HL-60/S4 treated with retinoic acid at 250 ng/mL for 4 days and 3 days (cell line): ENCODE results near the gene PDGFRA.
"Not testable (repeated sequence)": the region's sequence is repeated elsewhere in the genome, so short reads cannot be mapped to it uniquely, and the experiment has no call there.

Experiments
- in situ Hi-C: fragments of 300-500 bp; cut with MboI; formaldehyde crosslinking; loops from 2 replicates; pipeline ENCODE4 v1.7.0; 2022; ENCODE audit warnings: low sequenced_read_pairs

PDGFRA gene

DNA sequence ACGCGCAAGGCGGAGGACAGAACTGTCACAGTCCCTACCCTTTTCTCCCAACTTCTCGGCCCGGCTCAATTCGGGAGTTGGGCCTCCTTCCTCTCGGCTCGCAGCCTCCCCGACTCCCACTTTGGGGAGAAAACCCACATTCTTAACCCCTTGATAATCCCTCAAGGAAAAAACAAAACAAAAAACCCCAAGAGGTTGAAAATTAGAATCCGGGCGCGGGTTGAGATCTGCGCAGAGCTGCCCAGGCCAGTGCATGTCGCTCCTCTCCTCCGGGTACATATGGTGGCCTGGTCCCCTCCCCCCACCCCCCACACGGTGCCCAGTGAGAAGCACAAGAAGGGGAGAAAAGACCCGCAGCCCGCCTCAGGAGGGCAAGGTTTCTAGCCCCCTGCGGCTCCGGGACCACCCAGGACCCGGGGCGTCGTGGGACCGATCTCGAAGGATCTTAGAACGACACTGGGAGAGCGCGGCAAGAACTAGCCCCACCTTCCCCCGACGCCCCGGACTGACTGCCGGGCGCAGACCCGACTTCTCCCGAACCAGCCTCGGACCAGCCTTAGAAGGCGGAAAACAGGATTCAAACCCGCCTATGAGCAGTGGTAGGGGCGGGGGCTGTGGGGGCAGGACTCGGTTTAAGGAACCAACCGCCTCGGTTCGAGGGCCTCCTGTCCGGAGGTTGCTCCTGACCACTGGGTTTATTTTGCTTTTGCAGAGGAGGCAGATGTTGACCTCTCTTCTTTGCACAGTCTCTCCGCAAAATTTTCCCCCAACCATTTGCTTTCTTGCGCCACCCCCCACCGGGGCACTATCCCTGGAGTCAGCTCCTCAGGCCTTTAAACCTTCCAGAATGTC is 2.5 kb upstream of the PDGFRA start:
- in situ Hi-C loops = no loop called here

DNA sequence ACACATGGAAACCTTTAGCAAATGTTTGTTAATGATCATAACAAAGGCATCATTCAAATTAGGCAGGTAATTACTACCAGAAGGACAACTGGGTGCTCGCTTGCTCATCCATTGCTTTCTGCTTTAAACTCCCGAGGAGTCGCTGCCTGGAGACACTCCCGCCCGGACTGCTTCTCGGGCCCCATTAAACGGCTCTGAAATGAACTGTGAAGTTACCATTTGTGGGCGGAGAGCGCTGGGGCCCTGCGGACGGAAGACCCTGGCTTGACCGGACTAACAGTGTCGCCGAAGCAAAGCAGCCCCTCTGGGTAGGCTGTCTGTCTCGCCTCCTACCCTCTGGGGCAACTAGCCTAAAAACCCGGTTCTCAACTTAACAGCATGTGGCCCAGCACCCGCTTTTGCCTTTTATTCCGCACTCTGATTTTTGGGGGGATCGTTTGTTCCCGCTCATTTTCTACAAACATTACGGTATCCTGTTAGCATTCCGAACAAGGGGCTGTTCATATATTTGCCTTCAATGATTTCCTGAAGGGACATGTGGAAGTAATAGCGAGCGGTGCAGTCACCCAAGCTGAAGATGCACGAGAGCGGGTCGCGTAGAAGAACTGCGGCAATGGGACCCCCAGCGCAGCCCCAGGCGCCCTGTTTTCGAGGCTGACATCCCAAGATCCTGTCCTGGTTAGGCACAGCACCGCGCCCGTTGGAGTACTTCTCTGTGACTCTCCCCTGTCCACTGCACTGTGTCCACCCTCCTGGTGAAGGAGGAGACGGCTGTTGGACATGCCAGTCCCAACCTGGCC is 1.6 kb upstream of the PDGFRA start:
- in situ Hi-C loops = no loop called here

DNA sequence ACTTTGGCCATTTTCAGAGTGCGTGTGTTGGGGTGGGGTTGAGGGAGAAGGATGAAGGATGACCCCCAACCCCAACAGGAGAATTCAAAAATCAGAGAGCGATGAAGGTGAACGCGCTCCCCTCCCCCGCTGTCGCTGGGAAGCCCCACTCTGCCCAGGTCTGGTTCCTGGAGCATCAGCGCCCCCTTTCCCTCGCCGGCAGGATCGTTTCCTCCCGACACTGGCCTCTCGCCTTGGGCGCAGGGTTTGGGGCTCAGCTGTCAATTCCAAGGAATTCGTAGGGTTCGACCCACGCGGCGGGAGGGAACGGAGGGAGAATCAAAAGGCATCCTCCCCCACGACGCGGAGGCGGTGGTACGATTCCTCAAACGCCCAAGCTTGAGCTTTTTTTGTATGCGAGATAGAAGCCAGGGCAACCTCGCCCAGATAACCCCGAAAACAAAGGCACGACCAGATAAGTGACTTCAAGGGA is 1.0 kb upstream of the PDGFRA start:
- in situ Hi-C loops = no loop called here

DNA sequence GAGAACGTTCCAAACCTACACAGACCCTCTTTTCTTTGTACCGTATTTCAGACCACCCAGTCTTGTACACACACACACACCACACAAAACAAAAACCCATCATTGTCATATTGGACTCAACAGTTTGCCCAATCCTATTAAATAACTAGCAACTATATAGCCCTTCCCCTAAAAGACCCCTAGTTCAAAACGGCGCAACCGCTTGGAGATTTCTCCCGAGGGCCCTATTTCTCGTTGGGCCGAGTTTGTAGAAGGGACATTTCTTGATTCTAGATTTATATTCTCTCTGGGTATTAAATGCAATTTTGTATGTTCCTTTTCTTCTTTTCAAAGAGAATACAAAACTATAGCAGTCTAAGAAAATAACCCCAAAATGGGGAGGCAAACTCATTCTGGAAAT is 547 bp upstream of the PDGFRA start:
- in situ Hi-C loops = no loop called here

DNA sequence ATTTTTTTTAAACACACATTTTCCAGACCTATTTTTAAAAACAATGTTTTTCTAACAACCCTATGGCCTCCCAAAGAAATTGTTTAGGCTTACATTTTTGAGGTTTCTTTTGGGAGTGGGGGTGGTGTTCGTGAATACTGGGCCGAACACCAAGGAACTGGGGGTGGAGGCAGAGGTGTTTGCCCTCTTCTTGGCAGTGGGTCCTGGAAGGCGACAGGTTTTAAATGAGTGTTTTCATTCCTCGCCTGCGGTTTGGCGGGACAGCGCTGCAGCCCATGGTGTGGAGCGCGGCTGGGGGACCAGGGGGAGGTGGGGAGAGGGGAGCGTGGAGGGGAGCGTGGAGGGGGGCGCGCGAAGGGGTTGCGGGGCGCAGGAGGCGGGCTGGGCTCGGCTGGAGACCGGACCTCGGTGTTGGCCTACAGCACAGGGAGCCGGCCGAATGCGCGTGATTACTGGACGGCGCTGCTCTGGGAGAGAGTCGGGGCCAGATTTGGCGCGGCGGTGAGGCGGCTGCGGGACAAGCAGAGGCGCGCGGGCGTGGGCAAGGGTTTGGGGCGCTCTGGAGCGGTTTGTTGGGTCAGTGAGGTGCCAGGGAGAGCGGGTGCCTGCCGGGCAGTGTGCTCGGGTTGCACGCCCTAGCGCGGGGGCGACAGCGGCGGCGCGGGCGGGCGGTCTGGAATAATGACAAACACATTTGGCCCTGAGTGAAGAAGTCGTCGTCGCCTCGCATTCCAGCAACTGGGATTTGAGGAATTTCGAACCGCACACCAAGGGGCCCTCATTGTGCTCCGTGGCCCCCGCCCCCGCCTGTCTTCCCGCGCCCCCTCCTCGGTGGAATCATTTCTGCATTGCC is 764 bp downstream of the PDGFRA start:
- in situ Hi-C loops = no loop called here

- in situ Hi-C loops = no loop called here
Measured at GRCh38 chr4:54230484-54231418, 1.7 kb downstream of the PDGFRA start.

GRCh38 chr4:54231419-54231767 is 2.3 kb downstream of the PDGFRA start:
- in situ Hi-C loops = no loop called here

GRCh38 chr4:54231768-54232688 is 2.9 kb downstream of the PDGFRA start:
- in situ Hi-C loops = no loop called here

- in situ Hi-C loops = no loop called here
Measured at GRCh38 chr4:54233277-54233696, 4.2 kb downstream of the PDGFRA start.

DNA sequence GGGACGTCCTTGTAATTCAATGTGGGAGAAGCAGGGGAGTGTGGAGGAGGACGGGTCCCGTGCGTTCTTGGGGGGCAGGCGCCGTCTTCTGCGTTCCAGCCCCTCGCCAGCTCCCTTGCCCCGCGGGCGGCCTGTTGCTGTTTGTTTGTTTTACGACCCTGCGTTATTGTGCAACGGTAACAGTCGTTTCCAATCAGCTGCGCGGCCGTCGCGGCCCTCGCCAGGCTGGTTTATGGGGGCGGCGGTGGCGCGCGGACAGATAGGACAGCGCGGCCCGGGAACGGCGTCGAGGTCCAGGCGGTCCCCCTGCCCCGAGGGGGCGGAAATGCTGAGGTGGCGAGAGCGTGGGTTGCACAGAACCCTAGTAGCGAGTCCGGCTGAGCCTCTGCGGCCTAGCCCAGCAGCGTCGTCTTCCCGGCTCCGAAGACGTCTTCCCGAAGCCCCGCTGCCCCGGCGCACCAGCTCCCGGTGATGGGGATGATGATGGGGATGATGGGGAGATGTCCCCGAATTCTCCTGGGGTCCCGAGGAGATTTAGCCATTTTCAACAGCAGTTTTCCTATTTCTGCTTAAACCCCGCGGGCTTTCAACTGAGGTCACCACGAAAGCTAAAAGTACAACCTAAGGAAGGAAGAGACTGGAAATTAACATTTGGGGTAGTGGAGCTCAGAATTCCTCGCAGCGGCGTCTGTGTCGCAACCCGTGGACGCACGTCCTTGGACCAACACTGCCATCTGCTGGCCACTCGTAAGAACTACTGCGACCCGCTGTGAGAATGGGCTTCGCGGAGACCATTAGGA is 4.8 kb downstream of the PDGFRA start:
- in situ Hi-C loops = no loop called here

GRCh38 chr4:54234497-54235205 is 5.6 kb downstream of the PDGFRA start:
- in situ Hi-C loops = no loop called here

GRCh38 chr4:54236316-54236715 is 7.2 kb downstream of the PDGFRA start:
- in situ Hi-C loops = not testable (repeated sequence)

DNA sequence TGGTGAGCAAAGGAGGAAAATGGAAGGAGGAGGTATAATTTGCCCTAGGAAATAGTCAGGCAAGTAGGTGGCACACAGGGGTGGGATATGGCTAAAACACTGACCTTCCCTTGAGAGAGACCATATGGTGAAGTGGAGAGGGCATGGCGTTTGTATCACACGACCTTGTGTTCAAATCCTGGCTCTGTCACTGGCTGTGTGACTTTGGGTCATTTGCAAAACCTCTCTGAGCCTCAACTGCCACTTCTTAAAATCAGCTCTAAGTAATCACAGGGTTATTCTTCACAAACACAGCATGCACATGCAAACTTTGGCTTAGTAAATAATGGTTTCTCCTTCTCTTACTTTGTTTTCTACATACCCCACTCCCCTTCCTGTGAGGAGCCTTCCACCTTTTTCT is 8.7 kb downstream of the PDGFRA start:
- in situ Hi-C loops = no loop called here

DNA sequence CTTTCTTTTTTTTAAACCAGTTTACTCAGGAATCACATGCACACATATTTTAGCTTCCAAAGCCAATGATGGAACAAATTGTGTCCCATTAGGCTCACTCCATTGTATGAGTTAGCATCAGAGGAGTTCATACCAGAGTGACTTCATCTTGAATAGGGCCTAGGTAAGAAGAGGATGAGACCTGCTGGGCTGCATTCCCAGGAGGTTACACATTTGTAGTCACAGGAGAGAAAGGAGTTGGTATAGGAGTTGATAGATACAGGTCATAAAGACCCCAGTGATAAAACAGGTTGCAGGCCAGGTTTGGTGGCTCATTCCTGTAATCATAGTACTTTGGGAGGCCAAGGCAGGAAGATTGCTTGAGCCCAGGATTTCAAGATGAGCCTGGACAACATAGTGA is 9.3 kb downstream of the PDGFRA start:
- in situ Hi-C loops = no loop called here

DNA sequence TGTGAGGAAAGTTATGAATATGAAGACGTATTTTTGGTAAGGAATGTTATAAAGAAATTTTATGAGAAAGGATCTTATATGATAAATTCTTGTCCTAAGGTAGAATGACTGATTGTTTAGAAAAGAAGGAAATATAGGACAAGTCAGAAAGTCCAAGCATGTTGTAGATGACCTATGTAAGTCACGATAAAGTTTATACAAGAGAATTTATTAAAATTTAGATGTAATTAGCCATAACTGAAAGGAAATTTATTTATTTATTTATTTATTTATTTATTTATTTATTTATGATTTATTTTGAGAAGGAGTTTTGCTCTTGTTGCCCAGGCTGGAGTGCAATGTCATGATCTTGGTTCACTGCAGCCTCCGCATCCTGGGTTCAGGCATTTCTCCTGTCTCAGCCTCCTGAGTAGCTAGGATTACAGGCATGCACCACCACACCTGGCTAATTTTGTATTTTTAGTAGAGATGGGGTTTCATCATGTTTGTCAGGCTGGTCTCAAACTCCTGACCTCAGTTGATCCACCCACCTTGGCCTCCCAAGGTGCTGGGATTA is 12.3 kb downstream of the PDGFRA start:
- in situ Hi-C loops = not testable (repeated sequence)

GRCh38 chr4:54243541-54243940 is 14.4 kb downstream of the PDGFRA start:
- in situ Hi-C loops = not testable (repeated sequence)

DNA sequence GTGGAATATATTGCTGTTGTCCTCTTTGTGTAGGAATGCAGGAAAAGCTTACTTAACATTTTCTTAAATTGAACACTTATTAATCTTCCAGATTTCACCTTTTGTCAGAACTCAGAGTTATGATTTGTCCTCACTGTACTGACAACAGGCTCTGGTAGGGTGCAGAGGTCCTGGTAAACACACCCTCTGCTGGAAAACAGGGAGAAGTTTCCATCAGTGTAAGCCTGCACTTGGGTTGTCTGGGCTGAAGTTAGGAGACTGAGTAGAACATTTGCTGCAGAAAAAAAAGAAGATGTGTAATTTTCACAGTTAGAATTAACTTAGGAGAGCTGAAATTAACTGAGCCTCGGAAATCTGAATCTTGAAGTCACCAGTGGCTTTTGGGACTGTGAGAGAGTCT is 23.2 kb downstream of the PDGFRA start:
- in situ Hi-C loops = not testable (repeated sequence)
